Esophagus muscularis mucosa (tissue), 4 donors: ENCODE data around the gene CUX1.

Experiments used
- EP300 ChIP-seq: sonication (generic); formaldehyde crosslinking; IDR thresholded peaks from one replicate; pipeline ENCODE4 v1.6.1; 2017; ENCODE audit warnings: antibody characterized with exemption
- POLR2A ChIP-seq: fragments of 450-650 bp; IDR thresholded peaks from one replicate; pipeline ENCODE4 v1.6.1; 2017; ENCODE audit warnings: antibody characterized with exemption, moderate library complexity, mild to moderate bottlenecking, low read depth
- POLR2AphosphoS5 ChIP-seq, 2 donors: sonication (generic); formaldehyde crosslinking; IDR thresholded peaks; one replicate each; pipeline ENCODE4 v1.6.1; 2017; ENCODE audit warnings: antibody characterized with exemption in 2 of 2
- TF ChIP-seq, protein P1 (sequence below), 3 experiments: fragments of 200-600 bp in 2 of 3; fragments of 450-650 bp in 1 of 3; sonication (generic) in 2 of 3; IDR thresholded peaks; one replicate each; pipeline ENCODE4 v1.5.1; 2017 to 2019; ENCODE audit warnings: antibody characterized with exemption in 3 of 3, mild to moderate bottlenecking in 2 of 3, moderate library complexity in 1 of 3

GRCh38 chr7:101770466-101770865 lies 47.0 kb upstream of the CUX1 start:
- TF ChIP-seq POLR2A (no peak), POLR2AphosphoS5 (IDR thresholded peaks at IDR 0.05) (no peak), EP300 (no peak)
- TF ChIP-seq, protein P1, sequence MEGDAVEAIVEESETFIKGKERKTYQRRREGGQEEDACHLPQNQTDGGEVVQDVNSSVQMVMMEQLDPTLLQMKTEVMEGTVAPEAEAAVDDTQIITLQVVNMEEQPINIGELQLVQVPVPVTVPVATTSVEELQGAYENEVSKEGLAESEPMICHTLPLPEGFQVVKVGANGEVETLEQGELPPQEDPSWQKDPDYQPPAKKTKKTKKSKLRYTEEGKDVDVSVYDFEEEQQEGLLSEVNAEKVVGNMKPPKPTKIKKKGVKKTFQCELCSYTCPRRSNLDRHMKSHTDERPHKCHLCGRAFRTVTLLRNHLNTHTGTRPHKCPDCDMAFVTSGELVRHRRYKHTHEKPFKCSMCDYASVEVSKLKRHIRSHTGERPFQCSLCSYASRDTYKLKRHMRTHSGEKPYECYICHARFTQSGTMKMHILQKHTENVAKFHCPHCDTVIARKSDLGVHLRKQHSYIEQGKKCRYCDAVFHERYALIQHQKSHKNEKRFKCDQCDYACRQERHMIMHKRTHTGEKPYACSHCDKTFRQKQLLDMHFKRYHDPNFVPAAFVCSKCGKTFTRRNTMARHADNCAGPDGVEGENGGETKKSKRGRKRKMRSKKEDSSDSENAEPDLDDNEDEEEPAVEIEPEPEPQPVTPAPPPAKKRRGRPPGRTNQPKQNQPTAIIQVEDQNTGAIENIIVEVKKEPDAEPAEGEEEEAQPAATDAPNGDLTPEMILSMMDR (IDR thresholded peaks at IDR 0.05) = no peak
